Activated naive CD4-positive, alpha-beta T cell treated with Interleukin-2 at 50 U/mL for 16 hours (primary cell): ENCODE measurements around the gene TLR2.
"Not testable (repeated sequence)": the region's sequence is repeated elsewhere in the genome, so short reads cannot be mapped to it uniquely, and the experiment has no call there.

Experiments
- DNase-seq: peaks from one replicate; pipeline ENCODE4 v3.0.0-alpha.2; 2020

TLR2 gene

DNA sequence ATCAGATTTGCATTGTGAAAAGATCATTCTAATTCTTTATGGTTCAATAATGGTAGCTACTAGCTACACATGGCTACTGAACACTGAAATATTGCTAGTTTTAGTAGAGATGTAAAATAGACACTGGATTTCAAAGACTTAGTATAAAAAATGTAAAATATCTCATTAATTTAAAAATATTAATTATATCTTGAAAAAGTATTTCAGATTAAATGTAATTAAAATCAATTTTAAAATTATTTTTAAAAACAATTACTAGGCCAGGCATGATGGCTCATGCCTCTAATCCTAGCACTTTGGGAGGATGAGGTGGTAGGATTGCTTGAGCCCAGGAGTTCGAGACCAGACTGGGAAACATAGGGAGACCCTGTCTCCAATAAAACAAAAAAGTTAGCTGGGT is 20.4 kb upstream of the TLR2 start:
- no peak for DNase-seq

DNA sequence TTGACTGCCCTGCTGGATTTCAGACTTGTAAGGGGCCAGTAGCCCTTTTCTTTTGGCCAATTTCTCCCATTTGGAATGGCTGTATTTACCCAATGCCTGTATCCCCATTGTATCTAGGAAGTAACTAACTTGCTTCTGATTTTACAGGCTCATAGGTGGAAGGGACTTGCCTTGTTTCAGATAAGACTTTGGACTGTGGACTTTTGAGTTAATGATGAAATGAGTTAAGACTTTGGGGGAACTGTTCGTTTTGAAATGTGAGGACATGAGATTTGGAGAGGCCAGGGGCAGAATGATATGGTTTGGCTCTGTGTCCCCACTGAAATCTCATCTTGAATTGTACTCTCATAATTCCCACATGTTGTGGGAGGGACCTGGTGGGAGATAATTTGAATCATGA is 17.6 kb upstream of the TLR2 start:
- not testable (repeated sequence) for DNase-seq

DNA sequence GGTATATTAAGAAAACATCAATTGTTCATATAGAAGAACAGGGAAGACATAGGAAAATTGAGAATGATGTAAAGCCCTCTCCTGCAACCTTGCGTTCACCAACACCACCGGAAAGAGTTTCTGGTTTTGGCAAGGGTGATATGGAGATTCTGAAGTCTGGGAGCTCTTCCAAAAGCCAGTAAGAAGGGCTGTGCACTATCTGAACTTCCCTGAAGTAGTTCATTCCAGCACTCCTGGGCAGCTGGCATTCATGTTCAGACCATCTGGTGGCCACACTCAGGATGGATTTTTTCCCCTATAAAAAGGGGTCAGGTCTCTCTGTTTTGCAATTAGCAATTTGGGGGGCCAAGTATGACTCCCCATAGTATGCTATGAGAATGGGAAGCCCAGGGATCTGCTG is 15.4 kb upstream of the TLR2 start:
- DNase-seq: no peak

DNA sequence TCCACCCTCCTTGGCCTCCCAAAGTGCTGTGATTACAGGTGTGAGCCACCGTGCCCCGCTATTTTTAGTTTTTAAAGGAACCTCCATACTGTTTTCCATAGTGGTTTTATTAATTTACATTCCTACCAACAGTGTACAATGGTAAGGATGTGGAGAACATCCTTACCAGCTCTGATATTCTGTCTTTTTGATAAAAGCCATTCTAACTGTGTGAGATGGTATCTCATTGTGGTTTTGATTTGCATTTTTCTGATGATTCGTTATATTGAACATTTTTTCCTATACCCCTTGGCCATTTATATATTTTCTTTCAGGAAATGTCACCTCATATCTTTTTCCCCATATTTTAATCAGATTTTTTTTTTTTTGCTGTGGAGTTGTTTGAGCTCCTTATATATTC is 14.2 kb upstream of the TLR2 start:
- DNase-seq: no peak

DNA sequence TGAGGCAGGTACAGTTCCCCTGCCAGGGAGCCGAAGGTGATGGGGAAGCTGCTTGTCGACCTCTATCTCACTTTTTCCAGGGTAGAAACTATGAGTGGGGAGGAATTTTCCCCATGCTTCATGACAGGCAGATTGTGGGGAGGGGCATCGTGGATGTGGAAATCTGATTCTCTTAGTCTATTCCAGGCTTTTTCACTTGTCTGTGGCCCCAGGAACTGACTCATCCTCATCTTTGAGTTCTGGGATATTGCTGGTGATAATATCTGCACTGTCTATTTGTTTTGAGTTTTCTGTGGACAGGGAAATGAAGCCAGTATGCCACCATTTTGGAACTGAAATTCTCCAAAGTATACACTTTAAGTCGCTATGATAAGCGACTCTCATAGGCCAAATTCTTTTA is 7.6 kb upstream of the TLR2 start:
- DNase-seq: no peak

DNA sequence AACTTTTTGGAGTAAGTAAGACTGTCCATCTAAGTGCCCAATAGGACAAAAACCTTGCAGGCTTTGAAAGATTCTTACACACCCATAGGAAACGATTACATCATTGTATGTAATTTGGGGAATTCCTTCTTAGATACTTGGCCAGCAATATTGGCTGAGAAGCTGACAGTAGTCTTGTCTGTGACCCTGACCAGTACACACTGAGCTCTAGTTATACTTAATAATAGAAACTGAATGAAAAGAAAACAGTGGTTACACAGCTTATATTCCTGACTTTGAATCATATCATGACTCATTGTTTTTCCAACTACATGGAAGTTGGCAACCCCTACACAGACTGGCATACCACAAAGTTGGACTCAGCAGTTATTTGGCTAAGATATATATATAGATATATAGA is 7.1 kb upstream of the TLR2 start:
- DNase-seq: no peak

DNA sequence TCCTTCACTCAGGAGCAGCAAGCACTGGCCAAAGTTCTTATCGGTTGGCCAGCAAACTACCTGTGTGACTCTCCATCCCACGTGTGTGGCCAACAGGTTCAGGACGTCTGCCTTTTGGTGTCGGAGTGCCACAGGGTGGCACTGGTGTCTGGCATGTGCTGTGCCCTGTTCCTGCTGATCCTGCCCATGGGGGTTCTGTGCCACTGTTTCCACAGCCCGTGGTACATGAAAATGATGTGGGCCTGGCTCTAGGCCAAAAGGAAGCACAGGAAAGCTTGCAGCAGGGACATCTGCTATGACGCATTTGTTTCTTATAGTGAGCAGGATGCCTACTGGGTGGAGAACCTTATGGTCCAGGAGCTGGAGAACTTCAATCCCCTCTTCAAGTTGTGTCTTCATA is 4.6 kb upstream of the TLR2 start:
- no peak for DNase-seq

DNA sequence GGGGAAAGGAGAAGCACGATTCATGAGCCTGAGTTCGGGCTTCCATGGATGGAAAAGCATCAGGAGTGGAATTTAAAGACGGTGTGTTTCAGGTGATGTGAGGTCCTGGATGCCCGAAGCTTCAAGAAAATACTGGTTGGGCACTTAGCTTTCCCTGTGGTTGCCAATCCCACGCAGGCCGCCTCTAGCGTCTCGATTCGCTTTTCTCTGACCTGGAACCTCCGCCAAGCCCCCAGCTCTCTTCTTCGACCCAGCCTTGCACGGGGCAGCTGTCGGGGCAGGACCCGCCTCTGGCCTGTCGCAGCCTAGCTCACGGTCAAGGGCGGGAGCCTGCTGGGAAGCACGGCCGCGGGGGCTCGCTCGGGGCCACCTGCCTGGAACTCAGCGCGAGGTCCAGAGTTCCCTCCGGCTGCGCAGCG is 308 bp upstream of the TLR2 start:
- no peak for DNase-seq

DNA sequence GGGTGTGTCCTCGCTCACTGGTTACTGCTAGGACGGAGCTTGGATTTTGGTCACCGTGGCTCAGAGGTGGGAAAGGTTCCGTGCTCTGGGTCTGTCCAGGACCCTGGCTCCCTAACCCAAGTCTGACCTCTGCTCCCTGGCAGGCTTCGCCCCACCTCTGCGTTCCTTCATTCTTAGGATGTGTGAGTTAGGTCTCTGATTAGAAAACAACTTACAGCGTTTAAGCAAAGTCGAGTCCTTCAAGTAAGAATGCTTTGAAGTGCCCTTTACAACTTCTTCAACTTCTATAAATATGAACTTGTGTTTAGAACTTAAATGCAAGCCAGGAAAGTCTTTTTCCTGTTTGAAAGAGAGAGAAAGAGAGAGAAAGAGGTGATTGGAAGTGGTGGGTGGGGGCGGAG is 891 bp downstream of the TLR2 start:
- no peak for DNase-seq

GRCh38 chr4:153704522-153704921 is 20.4 kb downstream of the TLR2 start:
- no peak for DNase-seq

- no peak for DNase-seq
Observed at GRCh38 chr4:153705743-153706468, 21.8 kb downstream of the TLR2 start.

- no peak for DNase-seq
Observed at GRCh38 chr4:153706519-153706918, 22.4 kb downstream of the TLR2 start.

DNA sequence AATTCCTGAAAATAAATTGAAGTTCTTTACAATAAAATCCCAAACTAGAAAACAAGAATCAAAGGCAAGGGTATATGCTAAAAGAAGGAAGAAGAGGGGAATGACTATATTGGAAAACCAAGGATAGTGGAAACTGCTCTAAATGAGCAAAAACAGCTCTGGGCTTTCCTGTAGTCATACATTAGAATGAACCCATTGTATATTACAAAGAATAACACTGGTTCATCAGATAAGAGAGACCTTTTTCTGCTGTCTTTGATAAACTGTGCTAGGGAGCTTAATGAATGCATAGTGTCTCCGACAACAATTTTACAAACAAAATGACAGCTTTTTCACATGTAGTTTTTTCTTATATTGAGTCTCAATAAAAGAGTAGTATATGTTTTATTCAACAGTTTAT is 26.6 kb downstream of the TLR2 start:
- no peak for DNase-seq

GRCh38 chr4:153713866-153714646 is 30.0 kb downstream of the TLR2 start:
- DNase-seq: no peak

DNA sequence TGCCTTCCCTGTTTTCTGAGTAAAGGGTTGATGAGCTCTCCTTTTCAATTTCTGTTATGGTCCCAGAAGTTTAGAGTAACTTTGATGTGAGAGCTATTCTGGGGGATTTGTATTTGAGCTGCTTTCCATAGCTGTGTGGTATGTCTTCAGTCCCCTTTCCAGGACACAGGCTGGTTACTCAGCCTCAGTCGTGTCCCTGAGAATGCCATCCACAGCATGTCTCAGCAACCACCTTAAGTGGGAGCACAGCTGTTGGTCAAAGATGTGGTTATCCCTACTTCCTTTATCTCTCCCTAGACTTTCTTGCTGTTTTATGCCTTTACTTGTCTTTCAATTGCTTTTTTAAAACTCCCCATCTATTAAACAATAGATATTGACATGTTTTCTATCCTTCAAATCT is 38.0 kb downstream of the TLR2 start:
- no peak for DNase-seq

DNA sequence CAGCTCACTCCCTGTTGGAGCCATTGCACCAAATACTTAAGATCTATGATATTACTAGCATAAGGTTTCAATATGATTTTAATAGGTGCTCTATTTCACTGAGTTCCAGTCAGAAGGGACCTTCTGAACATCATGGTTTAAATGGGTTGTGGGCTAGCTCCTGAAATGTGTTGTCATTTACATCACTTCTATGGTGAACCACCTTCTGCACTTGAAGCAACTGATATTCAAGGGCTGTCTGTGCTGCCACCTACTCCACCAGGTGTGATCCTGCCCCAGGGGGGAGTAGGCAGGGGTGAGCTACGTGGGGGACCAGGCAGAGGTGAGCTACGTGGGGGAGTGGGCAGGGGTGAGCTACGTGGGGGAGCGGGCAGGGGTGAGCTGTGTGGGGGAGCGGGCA is 40.5 kb downstream of the TLR2 start:
- no peak for DNase-seq

GRCh38 chr4:153725136-153725830 is 41.2 kb downstream of the TLR2 start:
- no peak for DNase-seq

DNA sequence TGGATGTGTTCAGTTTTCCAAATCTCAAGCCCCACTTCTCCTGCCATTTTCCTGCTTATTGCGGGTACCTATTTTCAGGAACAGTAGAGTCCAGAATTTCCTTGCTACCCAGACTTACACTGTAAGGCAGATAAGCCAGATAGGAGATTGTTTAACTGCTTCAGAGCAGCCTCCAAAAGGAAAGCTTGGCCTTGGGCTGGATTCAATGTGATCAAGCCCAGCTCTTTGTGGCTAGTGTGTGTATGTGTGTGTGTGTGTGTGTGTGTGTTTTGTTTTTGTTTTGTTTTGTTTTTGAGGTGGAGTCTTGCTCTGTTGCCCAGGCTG is 41.7 kb downstream of the TLR2 start:
- DNase-seq: no peak

GRCh38 chr4:153728151-153728550 is 44.1 kb downstream of the TLR2 start:
- no peak for DNase-seq

GRCh38 chr4:153728660-153729059 is 44.6 kb downstream of the TLR2 start:
- DNase-seq: no peak

GRCh38 chr4:153729895-153730294 is 45.8 kb downstream of the TLR2 start:
- DNase-seq: no peak

GRCh38 chr4:153731239-153731638 is 47.2 kb downstream of the TLR2 start:
- no peak for DNase-seq

GRCh38 chr4:153733751-153734448 is 49.8 kb downstream of the TLR2 start:
- no peak for DNase-seq
